ENCODE data around the gene BDH2.
A peak's percentile ranks its signal among the peaks of the same experiment; 100 is the strongest.

The BDH2 gene

DNA sequence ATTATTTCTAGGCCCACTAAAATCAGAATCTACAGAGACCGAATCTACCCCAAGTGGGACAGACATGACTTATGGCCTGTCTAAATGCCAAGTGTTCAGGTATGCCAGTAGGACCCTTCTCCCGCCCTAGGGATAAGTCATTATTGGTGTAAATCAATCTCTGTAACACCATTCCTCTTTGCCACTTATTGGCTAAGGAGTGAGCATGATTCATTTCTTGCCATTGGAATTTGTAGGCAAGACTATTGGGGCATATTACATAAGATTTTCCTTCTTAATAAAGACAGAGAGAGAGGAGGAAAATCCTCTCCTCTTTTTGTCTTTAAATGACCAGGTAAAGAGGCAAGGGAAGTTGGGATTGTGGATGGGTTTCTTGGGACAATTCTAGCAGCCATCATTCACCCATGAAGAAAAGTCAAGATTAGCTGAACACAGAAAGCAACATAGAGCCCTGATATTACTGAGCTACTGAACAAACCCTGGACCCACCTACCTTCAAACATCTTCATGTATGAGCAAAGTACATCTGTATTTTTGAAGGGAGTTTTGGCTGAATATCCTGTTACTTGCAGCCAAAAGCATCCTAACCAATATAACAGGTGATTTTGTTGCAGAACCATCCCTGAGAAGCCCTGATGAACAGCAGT lies 25.7 kb downstream of the BDH2 start:
- H3K4me3 ChIP-seq (ENCODE audit: low read length), result no peak overlapping the region
- peak; percentile 31 for DNase-seq (ENCODE audit: low read depth)
- TF ChIP-seq, protein P1, sequence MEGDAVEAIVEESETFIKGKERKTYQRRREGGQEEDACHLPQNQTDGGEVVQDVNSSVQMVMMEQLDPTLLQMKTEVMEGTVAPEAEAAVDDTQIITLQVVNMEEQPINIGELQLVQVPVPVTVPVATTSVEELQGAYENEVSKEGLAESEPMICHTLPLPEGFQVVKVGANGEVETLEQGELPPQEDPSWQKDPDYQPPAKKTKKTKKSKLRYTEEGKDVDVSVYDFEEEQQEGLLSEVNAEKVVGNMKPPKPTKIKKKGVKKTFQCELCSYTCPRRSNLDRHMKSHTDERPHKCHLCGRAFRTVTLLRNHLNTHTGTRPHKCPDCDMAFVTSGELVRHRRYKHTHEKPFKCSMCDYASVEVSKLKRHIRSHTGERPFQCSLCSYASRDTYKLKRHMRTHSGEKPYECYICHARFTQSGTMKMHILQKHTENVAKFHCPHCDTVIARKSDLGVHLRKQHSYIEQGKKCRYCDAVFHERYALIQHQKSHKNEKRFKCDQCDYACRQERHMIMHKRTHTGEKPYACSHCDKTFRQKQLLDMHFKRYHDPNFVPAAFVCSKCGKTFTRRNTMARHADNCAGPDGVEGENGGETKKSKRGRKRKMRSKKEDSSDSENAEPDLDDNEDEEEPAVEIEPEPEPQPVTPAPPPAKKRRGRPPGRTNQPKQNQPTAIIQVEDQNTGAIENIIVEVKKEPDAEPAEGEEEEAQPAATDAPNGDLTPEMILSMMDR (conservative IDR thresholded peaks at IDR 0.05; ENCODE audit: low read length), result no peak

DNA sequence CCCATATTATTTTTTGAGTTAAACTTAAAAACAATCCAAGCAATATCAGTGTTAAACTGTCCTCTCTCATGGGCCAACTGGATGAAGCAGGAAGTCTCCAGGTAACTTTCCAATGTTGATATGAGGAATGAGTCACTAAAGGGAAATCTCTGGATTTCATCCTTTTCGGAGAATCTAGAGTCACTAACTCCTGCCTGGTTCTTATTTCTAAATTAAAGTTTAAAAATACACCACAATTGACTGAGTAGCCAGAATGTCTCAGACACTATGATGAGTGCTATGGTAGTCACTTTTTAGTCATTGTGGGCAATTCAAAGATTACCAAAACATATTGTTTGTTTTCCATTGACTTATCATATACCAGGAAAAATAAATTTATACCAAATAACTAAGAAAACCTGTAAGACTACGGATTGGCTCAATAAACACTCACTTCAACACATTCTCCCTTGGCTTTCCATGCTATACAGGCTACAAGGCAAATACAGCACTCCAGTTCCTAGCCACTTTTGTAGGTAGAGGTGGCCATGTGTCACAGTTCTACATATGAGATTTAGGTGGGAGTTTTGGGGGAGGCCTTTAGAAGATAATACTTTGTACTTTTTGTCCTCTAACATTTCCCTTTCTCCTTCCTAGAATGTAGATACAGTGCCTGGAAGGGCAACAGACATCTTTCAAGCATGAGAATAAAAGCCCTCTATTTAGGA lies 31.6 kb downstream of the BDH2 start:
- DNase-seq (ENCODE audit: low read depth), result no peak

DNA sequence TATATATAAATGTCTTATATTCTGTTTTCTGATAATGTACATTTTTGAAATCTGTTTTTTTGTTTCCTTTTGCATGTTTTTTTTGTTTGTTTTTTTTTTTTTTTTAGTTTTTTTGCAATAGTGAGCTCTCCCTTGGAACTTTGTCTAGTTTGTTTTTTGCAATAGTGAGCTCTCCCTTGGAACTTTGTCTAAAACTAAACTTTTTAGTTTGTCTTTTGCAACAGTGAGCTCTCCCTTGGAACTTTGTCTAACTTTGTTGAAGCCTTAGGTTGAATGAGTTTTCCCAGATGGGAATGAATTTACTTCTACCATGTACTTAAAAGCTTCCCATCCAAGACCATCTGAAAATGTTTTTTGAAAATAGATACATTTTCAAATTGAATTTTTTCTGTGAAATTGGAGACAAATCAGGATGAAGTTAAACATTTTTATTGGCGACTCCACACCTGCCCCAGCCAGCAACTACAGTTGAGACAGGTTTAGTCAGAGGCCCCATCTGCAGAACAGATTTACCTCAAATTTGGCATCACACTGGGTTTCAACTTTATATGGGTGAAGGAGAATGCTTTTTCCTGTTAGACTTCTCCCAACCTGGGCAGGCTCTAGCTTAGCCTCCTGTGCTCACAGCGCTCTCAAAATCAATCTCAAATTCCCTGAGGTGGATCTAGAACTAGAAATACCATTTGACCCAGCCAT lies 39.0 kb downstream of the BDH2 start:
- DNase-seq (ENCODE audit: low read depth), result no peak
- TF ChIP-seq, protein P1 (conservative IDR thresholded peaks at IDR 0.05; ENCODE audit: low read length), result no peak
- H3K4me3 ChIP-seq (ENCODE audit: low read length), result no peak overlapping the region

More for the DNA sequence above, 31.6 kb downstream of the BDH2 start:
- TF ChIP-seq, protein P1 (conservative IDR thresholded peaks at IDR 0.05; ENCODE audit: low read length), result no peak
- no peak overlapping the region for H3K4me3 ChIP-seq (ENCODE audit: low read length)

DNA sequence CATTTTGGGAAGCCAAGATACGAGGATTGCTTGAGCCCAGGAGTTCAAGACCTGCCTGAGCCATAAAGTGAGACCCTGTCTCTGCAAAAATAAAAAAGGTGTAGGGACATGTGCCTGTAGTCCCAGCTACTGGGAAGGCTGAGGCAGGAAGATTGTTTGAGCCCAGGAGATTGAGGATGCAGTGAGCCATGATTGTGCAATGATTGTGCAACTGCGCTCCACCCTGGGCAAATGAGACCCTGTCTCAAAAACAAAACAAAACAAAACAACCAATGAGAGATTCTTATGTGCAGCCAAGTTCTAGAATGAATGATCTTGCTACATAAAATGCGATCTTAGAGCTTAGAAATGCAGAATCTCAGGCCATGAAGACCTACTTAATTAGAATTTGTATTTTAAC lies 45.6 kb downstream of the BDH2 start:
- H3K4me3 ChIP-seq (ENCODE audit: low read length), result no peak overlapping the region
- TF ChIP-seq, protein P1 (conservative IDR thresholded peaks at IDR 0.05; ENCODE audit: low read length), result no peak
- DNase-seq (ENCODE audit: low read depth), result no peak

DNA sequence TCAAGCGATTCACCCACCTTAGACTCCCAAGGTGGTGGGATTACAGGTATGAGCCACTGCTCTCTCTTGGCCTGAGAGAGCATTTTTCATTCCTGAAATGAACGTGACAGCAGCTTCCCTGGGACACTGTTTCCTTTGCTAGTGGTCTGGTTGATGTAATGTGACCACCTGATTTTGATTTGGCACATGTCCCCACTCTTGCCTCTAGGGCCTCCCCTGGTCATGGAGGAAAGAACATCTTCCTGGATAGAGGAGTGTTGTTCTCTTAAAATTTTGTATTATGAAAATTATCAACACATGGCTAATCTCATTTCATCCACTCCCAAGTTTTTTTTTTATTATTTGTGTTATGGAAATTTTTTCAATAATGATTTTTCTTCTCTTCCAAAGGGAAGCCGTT lies 46.9 kb downstream of the BDH2 start:
- TF ChIP-seq, protein P1 (conservative IDR thresholded peaks at IDR 0.05; ENCODE audit: low read length), result no peak
- DNase-seq (ENCODE audit: low read depth), result no peak
- H3K4me3 ChIP-seq (ENCODE audit: low read length), result no peak overlapping the region

DNA sequence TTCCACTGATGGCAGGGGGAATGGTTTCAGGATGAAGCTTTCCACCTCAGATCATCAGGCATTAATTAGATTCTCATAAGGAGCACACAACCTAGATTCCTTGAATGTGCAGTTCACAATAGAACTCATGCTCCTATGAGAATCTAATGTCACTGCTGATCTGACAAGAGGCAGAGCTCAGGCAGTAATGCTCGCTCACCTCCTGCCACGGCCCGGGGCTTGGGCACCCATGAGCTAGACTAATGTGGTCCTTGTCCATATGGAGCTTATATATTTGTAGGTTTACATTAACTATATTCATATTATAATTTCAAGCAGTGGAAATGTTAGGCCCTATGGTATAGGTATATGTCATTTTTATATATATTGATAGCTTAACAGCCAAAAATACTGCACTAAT lies 47.5 kb downstream of the BDH2 start:
- no peak overlapping the region for H3K4me3 ChIP-seq (ENCODE audit: low read length)
- no peak for DNase-seq (ENCODE audit: low read depth)
- TF ChIP-seq, protein P1 (conservative IDR thresholded peaks at IDR 0.05; ENCODE audit: low read length), result no peak
